ENCODE measurements around the gene EED.
"Not testable (repeated sequence)": the region's sequence is repeated elsewhere in the genome, so short reads cannot be mapped to it uniquely, and the experiment has no call there.

Gene EED

DNA sequence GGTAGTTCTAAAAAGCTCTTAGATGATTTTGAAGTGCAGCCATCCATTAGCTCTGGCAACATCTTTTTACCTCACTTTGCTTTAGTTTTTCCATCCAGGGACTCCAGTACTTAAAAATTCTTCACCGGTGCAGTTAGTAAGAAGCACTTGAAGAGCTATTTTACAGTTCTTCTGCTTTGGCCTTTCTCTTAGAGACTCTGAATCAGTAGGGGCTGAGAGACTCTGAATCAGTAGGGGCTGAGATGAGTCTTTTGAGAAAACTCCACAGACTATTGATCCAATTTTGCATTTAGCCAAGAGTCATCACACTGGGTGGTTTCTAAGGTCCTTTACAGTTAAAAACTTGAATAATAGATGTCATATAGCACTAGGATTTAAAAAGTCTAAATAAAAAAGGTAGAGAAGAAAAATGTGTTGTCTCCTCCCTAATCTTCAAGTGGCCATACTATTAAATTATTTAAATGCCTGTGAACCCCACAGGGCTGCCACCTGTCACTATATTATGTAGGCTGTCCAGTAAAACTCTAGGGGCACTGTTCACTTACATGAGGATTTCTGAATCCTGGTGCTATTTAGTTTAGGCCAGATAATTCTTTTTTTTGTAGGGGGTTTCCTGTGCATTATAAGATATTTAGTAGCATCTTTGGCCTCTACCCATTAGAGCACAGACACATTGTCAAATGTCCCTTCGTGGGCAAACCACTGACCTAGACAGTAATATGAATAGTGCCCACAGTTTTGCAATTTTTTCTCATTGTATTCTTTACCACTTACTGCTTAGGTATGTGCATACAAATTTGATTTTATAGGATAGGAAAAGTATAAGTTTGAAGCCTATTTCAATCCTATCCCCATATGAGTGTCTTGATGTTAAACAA, 31.2 kb downstream of the EED start:
- no peak for DNase-seq
- in situ Hi-C loops (cut with HindIII; ENCODE audit: low pct_ligation_motif_present, low pct_unique_long_range_greater_than_20kb, low sequenced_read_pairs) = no loop called here

DNA sequence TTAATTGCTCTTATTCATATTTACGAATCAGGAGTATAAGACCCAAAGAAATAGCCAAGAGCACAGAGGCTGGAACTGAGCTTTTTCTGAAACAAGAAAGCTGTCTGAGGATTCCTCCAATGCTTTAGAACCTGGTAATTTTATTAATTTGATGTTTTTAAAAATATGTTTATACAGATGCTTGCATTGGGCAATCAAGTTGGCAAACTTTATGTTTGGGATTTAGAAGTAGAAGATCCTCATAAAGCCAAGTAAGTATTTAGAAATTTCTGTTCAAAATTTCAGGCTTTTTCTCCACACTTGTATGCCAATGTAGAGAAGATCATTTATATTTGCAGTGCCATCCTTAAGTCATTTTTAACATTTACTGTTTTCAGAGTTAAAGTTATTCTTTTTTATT, 33.2 kb downstream of the EED start:
- in situ Hi-C loops (cut with HindIII; ENCODE audit: low pct_ligation_motif_present, low pct_unique_long_range_greater_than_20kb, low sequenced_read_pairs) = no loop called here
- no peak for DNase-seq

DNA sequence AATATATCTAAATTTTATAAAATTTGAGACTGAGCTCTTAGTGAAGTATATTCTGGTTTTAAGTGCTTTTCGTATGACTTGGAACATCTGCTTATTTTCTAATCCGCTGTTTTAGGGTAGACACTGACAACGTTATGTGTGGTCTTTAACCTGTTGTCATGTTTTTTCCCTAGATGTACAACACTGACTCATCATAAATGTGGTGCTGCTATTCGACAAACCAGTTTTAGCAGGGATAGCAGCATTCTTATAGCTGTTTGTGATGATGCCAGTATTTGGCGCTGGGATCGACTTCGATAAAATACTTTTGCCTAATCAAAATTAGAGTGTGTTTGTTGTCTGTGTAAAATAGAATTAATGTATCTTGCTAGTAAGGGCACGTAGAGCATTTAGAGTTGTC, 33.7 kb downstream of the EED start:
- DNase-seq = no peak
- in situ Hi-C loops (cut with HindIII; ENCODE audit: low pct_ligation_motif_present, low pct_unique_long_range_greater_than_20kb, low sequenced_read_pairs) = no loop called here

DNA sequence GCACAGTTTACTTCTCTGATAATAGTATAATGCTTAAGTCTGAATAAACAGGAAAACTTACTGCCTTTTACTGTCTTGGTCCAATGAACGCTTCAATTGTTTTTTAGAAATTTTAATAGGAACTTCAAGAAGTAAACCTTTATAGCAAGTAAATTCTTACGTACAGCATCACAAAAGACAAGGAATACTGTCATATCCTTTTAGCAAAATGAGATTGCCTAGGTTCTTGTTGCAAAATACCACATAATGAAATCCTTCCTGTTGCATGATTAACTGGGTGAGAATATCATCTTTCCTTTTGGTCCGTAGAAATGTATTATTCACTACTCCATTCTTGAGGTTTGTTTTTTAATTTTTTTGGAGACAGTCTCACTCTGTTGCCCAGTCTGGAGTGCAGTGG, 35.2 kb downstream of the EED start:
- no peak for DNase-seq
- in situ Hi-C loops (cut with HindIII; ENCODE audit: low pct_ligation_motif_present, low pct_unique_long_range_greater_than_20kb, low sequenced_read_pairs) = no loop called here

DNA sequence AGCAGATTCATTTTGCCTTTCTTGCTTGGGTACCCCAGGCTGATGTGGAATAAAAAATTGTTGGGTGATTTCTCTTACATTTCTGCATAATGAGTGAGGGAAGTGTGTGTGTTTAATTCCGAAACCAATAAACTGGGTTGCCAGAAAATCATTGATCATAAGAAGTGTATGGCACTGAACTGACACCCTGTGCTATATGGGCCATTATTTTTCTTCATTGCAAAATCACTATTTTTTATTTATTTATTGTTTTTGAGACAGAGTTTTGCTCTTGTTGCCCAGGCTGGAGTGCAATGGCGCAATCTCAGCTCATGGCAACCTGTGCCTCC, 42.9 kb downstream of the EED start:
- in situ Hi-C loops (cut with HindIII; ENCODE audit: low pct_ligation_motif_present, low pct_unique_long_range_greater_than_20kb, low sequenced_read_pairs) = no loop called here
- no peak for DNase-seq

DNA sequence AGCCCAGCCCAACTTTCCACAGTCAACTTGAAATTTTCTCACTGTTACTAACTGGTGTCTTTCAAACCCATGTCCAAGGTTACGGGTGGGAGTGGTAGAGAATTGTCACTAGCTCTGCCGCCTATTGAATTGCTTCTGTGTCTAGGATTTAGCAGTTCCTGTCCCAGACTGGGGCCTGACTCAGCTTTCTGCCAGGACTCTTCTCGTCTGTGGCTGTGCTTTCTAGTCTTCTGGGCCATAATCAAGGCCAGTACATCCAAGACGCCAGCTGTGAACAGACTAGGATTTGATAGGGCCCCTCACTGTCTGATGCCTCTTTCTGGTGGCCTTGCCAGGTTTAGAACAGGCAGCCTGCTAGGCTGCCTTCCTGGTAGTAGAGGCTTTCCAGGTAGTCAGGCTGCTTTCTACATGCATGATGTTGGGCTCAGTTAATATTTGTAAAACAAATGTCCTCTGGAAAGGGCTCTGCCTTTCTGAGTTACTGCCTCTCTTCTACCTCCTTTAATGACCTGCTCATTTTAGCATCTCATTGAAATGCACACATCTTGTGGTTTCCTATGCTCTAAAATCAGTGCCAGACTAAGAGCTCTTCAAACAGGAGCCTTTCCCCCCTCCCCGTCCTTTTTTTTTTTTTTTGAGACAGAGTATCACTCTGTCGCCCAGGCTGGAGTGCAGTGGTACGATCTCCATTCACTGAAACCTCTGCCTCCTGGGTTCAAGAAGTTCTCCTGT, 44.4 kb downstream of the EED start:
- no peak for DNase-seq
- in situ Hi-C loops (cut with HindIII; ENCODE audit: low pct_ligation_motif_present, low pct_unique_long_range_greater_than_20kb, low sequenced_read_pairs) = no loop called here

DNA sequence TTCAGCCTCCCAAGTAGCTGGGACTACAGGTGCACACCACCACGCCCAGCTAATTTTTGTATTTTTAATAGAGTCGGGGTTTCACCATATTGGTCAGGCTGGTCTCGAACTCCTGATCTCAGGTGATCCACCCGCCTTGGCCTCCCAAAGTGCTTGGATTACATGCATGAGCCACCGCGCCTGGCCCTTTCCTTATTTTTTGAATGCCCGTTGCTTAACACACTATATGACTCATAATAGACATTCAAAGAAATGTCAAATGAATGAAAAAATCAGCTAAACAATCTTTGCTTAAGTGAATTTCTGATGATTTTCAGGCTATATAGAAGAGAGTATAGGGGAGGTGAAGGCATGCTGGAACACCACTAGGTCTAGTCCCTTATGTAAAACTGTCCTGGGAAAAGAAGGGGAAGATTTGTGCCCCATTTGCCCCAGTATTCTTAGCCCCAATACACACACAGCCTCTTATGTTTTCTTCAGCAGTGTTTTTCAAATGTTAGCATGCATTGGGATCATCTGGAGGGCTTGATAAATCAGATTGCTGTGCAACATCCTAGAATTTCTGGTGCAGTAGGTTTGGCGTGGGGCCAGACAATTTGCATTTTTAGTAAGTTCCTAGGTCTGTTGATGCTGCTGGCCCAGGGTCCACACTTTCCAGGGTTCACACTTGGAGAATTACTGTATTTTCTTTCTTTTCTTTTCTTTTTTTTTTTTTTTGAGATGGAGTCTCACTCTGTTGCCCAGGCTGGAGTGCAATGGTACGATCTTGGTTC, 45.1 kb downstream of the EED start:
- in situ Hi-C loops (cut with HindIII; ENCODE audit: low pct_ligation_motif_present, low pct_unique_long_range_greater_than_20kb, low sequenced_read_pairs); DNase-seq: not testable (repeated sequence)

DNA sequence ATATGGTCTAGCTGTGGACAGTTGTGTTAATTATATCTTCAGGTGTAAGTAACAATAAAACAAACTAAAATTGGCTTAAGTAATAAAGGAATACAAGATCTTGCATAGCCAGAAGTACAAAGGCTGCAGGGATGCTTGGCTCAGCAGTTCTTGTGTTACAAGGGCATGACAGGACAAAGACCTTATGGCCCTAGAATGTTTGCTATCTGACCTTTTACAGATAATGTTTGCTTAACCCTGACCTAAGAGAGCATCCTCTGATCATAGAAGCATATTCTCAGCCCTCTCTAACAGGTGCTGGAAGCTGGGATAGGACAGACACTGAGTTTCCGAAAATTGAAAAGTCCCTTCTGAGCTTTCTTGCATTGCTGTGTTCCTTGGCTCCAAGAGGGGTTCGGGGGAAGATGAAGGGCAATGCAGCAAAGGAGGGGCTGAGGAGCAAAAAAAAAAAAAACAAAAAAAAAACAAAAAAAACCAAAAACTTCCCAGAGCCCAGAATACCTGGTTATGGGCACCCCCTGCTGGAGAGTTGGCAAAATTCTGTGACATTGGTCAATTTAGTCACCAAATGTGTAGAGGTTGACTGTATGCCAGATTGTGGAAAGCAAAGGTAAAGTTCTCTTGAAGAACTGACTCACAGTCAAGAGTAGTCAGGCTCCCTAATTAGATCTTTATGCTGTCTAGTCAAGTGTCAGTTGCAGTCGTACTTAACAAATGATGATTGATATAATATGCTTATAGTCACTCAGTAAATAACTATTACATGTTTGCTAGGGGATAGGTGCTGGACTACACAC, 47.1 kb downstream of the EED start:
- peak; percentile 41 for DNase-seq
- in situ Hi-C loops (cut with HindIII; ENCODE audit: low pct_ligation_motif_present, low pct_unique_long_range_greater_than_20kb, low sequenced_read_pairs) = no loop called here

DNA sequence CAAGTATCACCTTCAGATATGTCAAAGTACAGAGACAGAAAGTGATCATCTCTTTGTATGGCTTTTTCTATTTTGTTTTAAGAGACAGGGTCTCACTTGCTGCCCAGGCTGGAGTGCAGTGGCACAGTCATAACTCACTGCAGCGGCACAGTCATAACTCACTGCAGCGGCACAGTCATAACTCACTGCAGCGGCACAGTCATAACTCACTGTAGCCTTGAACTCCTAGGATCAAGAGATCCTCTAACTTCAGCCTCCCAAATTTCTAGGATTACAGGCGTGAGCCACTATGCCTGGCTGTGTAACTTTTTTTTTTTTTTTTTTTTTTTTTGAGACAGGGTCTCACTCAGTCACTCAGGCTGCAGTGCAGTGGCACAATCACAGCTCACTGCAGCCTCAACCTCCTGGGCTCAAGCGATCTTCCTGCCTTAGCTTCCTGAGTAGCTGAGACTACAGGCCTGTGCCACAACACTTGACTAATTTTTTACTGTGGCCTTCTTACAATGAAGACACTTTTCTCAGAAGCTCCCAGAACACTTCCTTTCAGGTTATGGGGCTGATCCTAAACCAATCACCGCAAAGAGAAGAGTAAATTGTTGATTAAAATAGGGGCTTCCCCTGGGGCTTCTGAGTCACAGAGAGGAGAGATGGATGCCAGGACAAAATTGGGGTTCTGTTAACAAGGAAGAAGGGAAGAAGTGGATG, 48.5 kb downstream of the EED start:
- in situ Hi-C loops (cut with HindIII; ENCODE audit: low pct_ligation_motif_present, low pct_unique_long_range_greater_than_20kb, low sequenced_read_pairs) = no loop called here
- DNase-seq = no peak

DNA sequence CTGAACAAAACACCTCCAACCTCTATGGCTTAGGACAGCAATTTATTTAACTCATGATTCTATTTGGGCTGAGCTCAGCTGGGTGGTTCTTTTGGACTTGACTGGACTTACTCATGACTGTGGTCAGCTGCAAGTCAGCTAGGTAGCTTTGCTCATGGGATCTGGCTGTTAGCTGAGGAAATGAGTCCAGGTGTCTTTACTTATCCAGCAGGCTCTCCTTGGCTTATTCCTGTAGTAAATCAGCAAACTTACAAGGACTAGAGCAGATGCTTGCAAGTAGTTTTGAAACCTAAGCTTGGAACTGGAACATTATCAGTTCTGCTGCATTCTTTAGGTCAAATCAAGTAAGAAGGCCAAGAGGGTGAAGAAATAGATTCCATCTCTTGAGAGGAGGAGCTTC, 49.5 kb downstream of the EED start:
- in situ Hi-C loops (cut with HindIII; ENCODE audit: low pct_ligation_motif_present, low pct_unique_long_range_greater_than_20kb, low sequenced_read_pairs) = no loop called here
- no peak for DNase-seq

DNA sequence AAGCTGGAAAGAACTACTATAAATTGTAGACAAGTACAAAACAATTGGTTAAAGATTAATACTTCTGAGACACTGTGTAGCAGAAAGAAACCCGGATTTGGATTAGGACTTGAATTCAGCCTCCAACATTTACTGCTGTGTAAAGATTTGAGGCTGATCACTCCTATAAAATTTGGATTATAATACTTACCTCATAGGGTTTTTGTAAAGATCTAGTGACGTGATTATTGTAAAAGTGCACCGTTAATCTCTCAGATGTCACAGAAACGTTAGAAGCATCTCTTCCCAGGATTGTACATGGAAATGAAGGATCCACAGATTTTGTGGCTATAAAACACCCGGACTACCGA, 57.2 kb downstream of the EED start:
- in situ Hi-C loops (cut with HindIII; ENCODE audit: low pct_ligation_motif_present, low pct_unique_long_range_greater_than_20kb, low sequenced_read_pairs) = no loop called here

DNA sequence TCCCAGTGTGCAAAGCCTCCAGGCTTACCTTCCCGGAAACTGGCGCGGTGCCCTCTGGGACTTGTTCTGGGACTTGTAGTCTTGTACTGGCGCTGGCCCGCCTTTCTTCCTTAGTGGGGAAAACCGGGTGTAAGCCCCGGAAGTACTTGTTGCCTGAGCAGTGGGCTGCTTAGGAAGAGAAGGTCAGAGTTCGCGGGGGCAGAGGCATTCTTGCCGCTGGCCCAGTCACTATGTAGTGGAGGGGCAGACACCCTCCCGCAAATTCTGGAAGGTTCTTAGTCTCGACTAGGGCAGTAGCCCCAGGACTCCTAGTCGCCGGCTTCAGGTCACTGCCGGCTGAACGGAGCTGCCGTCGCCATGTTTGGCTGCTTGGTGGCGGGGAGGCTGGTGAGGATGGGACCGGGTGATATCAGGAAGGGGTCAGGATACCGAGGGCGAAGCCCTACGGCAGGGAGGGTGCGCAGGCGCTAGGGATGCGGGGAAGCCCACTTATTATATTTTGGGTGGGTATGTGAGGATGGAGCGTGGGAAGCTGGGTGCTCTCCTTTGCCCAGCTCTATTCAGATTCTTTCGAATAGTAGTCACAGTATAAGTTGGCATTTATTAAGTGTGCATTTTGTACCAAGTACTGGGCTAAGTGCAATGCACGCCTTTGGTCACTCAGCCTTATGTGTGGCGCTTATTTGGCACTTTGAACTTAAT, 57.7 kb downstream of the EED start, which contains the start of gene HIKESHI:
HIKESHI (plus strand) TSS at position 149 of the 702 bp plus-strand sequence; CDS start at position 358, 209 bp downstream.
- DNase-seq = peak; percentile 96
- in situ Hi-C loops (cut with HindIII; ENCODE audit: low pct_ligation_motif_present, low pct_unique_long_range_greater_than_20kb, low sequenced_read_pairs) = no loop called here

More for the DNA sequence above, 57.2 kb downstream of the EED start:
- no peak for DNase-seq

DNA sequence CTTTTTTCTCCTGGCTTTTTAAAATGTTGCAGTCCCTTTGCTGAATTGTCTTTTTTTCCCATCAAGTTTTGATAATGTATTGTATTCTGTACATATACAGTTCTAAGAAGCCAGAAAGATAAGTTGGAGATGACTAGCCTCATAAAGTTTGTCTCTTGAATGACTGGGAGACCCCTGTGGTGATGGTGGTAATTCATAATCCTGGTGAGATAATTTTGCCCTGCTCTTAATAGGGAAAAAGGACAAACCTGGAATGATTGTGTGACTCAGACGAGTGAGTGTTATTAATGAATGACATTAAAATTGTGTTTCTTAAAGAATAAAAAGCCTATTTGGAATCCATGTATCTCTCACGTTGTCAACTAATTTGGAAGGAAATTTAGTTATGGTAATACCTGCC, 58.7 kb downstream of the EED start:
- in situ Hi-C loops (cut with HindIII; ENCODE audit: low pct_ligation_motif_present, low pct_unique_long_range_greater_than_20kb, low sequenced_read_pairs) = no loop called here
- peak; percentile 19 for DNase-seq

DNA sequence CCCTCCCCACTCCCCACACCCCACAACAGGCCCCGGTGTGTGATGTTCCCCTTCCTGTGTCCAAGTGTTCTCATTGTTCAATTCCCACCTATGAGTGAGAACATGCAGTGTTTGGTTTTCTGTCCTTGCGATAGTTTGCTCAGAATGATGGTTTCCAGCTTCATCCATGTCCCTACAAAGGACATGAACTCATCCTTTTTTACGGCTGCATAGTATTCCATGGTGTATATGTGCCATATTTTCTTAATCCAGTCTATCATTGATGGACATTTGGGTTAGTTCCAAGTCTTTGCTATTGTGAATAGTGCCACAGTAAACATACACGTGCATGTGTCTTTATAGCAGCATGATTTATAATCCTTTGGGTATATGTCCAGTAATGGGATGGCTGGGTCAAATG, 64.2 kb downstream of the EED start:
- DNase-seq; in situ Hi-C loops (cut with HindIII; ENCODE audit: low pct_ligation_motif_present, low pct_unique_long_range_greater_than_20kb, low sequenced_read_pairs): not testable (repeated sequence)

DNA sequence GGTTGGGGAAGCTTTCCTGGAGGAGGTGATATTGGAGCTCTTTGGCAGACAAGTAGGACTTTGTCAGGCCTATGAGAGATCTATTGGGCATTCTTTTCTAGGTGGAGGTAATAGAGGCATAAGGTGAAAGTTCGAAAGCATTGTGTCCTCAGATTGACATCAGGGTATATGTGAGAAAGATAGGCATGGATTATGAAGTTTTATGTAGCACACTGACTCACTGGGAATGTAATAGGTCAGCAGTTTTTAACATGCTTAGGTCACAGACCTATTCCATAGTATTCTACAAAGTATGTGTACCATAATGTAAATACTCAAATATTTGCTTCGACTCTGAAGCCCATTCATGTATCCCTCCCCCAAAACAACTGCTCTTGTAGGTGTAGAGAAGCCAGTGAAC, 69.2 kb downstream of the EED start:
- no peak for DNase-seq
- in situ Hi-C loops (cut with HindIII; ENCODE audit: low pct_ligation_motif_present, low pct_unique_long_range_greater_than_20kb, low sequenced_read_pairs) = no loop called here

DNA sequence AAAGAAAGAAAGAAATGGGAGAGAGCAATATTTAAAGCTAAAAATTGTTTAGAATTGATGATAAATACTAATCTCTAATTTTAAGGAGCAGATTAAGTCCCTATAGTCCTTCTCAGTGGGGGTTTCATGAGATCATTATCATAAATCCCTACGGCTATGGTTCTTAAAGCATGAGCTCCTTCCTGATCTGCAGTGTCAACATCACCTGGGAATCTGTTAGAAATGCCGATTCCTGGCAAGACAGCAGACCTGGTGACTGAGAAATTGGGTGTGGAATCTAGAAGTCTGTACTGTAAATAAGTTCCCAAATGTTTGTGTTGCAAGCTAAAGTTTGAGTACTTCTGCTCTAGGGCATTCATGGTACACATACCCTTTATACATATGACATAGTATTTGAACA, 70.1 kb downstream of the EED start:
- no peak for DNase-seq
- in situ Hi-C loops (cut with HindIII; ENCODE audit: low pct_ligation_motif_present, low pct_unique_long_range_greater_than_20kb, low sequenced_read_pairs) = no loop called here

Data from ACHN (cell line).